HG03521 (cell line): Measurements from ENCODE around the gene ART1.

Experiments
- ATAC-seq: cut with Tn5 transposase; IDR thresholded peaks from one replicate; pipeline ENCODE4 v1.9.1; 2021; ENCODE audit warnings: mild to moderate bottlenecking, moderate library complexity; ENCODE audit not compliant: unreplicated experiment

ART1 gene

GRCh38 chr11:3664032-3664630 lies 19.2 kb downstream of the ART1 start:
- no peak for ATAC-seq

- no peak for ATAC-seq
Observed at GRCh38 chr11:3665336-3666022, 20.6 kb downstream of the ART1 start.

DNA sequence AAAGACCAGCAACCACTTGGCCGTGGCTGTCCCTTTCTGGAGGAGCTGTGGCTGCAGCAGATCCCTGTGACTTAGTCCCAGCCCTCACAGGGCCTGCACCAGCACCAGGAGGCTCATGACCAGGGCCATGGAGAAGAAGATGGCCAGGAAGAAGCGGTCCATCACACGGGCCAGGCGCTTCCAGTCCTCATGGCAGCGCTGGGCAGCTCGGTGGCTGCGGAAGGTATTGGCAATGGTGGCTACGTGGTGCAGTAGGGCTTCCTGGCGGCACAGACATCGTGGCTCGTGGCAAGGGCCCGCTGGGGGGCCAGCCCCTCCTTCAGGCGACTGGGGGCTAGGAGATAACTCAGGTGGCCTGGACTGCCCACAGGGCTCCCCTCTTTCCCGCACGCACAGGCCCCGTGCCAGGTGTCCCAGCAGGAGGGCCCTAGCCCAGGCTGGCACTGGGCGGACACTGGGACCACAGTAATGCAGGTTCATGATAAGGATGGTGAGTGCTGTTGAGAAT lies 21.1 kb downstream of the ART1 start:
- no peak for ATAC-seq

DNA sequence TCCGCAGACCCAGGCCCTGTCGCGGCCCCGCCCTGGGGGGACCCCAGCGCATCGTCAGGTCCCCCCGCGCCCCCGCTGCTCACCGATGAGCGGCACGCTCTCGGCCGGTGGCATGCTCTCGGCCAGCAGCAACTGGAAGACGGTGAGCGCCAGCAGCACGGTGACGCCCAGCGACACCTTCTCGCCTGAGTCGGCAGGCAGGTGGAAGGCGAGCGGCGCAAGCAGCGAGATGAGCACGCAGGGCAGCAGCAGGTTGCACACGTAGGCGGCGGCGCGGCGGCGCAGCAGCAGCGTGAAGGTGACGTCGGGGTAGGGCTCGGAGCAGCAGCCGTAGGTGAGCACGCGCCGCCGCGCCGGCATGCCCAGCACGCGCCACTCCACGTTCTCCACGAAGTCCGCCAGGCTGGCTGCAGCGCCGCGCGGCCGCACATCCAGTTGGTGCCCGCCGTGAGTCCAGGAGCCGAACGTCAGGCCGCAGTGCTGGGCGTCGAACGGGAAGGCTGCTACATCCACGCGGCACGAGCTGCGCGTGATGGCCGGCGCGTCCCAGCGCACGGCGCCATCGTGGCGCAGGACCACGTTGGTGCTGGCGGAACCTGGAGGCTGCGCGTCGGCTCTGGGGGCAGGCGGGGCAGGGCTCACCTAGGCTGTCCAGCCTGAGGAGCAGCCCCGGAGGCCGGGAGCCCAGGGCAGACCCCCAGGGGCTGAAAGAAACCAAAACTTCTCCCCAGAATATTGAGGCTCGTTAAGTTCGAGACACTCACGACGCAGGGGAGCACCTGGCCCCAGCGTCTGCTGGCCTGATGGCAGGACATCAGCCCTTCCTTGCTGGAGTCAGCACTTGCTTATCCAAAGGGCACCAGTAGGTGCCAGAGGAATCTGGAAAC lies 22.5 kb downstream of the ART1 start:
- no peak for ATAC-seq

- ATAC-seq = no peak
Observed at GRCh38 chr11:3669128-3669527, 24.2 kb downstream of the ART1 start.

DNA sequence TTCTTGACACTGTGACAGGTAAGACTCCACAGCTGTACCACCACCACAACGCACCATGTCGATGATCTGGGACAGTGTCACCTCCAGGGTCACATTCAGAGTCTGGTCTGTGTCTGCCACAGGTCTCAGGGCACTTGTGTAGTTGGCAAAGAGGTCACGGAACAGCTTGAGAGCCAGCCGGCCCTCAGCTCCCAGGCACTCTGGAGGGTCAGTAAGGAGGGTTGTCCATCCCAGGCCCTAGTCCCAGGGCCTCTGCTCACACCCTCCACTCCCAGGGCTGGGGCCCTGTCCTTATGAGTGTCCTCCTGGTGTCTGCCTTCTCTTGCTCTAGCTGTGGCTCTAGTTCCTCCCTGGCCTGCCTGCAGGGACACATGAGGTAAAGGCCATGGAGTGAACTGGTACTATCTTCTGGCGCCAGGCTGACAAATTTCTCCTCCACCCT lies 24.8 kb downstream of the ART1 start:
- no peak for ATAC-seq

DNA sequence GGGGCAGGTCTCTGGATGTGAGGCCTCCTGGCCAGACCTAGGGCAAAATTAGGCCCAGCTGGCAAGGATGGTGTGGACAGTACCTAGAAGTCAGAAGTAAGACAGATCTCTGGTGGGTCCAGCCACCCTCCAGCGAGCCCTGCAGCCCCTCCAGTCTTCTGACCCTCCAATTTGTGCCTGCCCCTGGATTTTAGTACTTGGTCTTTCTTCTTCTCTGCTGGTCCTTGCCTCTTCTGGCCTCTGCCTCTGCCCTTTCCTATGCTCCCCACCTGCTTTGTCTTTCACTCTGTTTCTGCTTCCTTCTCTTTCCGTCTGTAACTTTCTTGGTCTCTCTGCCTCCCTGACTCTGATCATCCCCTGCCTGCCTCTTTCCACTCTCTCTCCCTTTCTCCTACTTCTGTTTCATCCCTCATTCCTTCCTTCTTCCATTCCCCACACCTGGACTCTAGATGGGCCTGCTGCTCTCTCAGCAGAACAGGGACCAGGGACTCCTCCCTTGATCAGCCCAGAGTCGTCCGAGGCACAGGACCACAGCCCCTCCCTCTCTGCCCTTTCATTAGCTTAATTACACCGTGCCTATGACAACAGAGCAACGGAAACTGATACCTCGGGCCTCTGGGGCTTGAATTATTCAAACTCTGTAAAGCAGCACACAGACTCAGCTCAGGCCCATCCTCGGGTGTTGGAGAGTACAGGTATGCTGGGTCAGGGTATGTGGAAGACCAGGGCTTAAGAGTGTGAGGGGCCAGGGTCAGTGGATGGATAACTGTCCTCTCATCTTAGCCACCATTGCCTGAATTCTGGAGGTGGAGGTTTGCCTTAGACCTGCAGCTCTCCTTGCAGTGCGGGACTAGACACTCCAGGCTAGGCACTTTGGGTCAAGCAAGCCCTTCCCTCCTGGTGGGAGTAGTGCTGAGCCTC lies 26.7 kb downstream of the ART1 start, which contains the start of gene CHRNA10:
Gene CHRNA10 (minus strand): TSS at position 51 of the 921 bp plus-strand sequence. CDS start 72 bp downstream, outside the sequence.
- ATAC-seq = no peak

DNA sequence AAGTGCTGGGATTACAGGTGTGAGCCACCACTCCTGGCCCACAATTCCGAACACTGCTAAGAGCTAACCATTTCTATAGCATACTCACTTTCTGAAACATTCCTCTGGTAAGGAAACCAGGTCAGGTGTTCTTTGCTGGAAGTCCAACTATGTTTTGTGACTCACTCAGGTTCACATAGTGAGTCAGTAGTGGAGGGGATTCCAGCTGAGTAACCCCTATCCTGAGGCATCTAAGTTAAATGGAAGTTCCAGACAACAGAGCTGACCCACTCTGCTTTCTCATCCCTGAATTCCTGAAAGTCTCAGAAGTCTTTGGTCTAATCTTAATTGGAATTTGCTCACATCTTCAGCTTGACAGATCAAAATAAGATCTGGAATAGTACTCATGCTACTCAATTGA lies 29.3 kb downstream of the ART1 start:
- ATAC-seq = no peak

GRCh38 chr11:3675971-3676370 lies 31.0 kb downstream of the ART1 start:
- no peak for ATAC-seq

DNA sequence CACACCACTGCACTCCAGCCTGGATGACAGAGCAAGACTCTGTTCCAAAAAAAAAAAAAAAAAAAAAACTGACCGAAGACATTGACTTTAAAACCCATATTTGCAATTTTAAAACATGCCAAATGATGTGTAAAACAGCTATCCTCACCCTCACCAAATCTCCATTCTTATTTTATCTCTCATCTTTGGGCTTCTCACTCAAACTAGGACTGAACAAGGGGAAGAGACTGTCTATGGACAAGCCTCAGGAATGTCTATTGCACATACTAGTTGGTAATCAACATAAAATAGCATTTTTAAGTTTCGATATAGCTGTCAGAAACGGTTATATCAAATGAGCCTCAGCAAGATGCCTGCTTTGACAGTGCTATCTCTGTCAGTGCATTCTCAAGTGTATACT lies 34.1 kb downstream of the ART1 start:
- ATAC-seq = no peak

DNA sequence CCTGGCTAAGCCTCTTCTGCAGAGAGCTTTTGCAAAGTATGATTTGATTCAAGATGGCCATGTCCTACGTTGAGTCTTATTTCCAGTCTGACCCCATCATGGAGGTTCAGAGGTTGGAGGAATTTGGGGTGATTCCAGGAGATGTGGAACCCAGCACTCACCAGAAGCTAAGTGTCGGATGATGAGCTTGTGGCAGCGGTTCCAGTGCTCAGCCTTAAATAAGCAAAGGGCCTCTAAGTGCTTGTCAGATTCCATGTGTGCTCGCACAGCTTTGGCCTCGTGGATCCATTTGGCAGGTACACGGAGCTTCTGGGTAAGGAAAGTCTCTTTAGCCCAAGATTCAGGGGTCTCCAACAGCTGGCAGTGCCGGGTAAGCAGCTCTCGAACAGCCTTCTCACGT lies 38.1 kb downstream of the ART1 start:
- ATAC-seq = no peak

DNA sequence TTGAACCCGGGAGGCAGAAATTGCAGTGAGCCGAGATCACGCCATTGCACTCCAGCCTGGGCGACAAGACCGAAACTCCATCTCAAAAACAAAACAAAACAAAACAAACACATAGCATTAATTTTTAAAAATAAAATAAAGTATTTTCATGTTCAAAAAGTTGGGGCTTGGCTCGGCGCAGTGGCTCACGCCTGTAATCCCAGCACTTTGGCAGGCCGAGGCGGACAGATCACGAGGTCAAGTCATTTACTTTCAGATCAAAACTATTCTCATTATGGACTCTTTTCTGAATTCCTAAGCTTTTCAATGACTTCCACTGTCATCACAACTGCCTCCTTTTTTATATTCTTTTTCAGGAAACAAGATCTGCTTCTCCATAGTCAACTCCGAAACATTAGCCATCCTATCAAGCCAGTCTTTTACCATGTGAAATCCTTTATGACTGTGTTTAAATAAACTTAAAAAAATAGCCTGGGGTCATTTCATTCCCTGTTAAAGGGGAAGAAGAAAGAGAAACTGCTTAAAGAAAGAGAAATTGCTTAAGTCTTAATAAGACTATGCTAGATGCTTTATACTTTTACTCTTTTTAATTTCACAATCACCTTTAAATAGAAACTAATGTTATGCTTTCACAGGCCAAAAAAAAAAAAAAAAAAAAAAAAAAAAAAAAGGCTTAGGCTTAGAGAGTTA lies 39.3 kb downstream of the ART1 start:
- ATAC-seq = no peak

DNA sequence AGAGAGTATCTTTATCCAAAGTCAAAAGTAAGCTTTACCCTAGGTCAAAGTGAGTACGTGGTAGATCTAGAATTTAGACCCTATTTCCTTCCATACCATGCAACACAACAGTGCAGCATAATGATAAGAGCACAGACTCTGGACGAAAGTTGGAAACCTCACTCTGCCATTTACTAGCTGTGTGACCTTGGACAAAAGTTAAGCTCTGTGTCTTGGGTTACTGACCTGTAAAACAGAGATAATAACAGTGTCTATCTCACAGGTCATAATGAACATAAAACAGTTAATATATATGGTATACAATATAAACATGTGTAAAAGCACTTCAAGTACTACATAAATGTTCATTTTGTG lies 39.9 kb downstream of the ART1 start:
- ATAC-seq = no peak

DNA sequence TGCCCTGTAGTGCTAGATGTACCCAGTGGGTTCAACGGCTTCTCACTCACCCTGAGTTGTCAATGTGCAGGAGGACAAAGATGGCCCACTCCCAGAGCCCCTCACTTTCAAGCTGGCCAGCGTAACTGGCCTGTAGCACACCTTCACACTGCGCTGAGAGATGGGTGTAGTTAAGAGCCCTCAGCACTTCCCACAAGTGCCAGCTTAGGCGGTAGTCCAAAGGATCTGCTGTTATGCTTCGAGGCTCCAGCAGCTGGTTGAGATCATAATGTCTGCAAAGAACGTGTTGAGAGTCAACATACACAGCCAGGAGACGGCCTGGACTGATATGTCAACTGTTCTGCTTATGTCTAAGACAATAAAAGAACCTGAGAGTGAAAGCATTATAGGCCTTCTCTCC lies 41.0 kb downstream of the ART1 start:
- no peak for ATAC-seq

- ATAC-seq = no peak
Observed at GRCh38 chr11:3686751-3687150, 41.8 kb downstream of the ART1 start.

GRCh38 chr11:3700410-3700809 lies 55.5 kb downstream of the ART1 start:
- no peak for ATAC-seq

- no peak for ATAC-seq
Observed at GRCh38 chr11:3700910-3701309, 56.0 kb downstream of the ART1 start.

DNA sequence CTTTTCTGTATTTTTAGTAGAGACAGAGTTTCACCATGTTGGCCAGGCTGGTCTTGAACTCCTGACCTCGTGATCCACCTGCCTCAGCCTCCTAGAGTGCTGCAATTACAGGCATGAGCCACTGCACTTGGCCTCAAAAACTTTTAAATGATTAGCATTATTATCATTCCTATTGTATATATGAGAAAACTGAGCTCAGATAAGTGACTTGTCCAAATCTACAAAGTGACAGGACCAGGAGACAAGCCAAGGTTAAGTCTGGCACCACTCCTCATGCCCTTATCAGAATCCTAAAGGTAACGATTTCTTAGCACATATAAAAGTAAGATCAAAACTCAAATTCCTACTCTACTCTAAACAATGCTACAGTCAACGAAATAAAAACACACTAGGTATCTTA lies 58.5 kb downstream of the ART1 start:
- no peak for ATAC-seq

GRCh38 chr11:3707176-3707575 lies 62.2 kb downstream of the ART1 start:
- ATAC-seq = no peak

- no peak for ATAC-seq
Observed at GRCh38 chr11:3709977-3710376, 65.0 kb downstream of the ART1 start.
